H7 (cell line): ENCODE measurements around the gene PCDHGB4. TPM values are rescaled to one million over a fixed set of nuclear protein-coding genes. Genes with fewer than 3 reads are reported as not detected.
A peak's percentile ranks its signal among the peaks of the same experiment; 100 is the strongest.
"Not testable (repeated sequence)": the region's sequence is repeated elsewhere in the genome, so short reads cannot be mapped to it uniquely, and the experiment has no call there.

ENCODE experiments used
- DNase-seq: peaks from one replicate; pipeline ENCODE4 v3.0.0; 2012
- H3K27me3 ChIP-seq: 2 replicates; pipeline ENCODE4 v1.6.0; 2011; ENCODE audit warnings: mild to moderate bottlenecking, low read length; ENCODE audit not compliant: control insufficient read depth, insufficient read depth
- H3K36me3 ChIP-seq: replicated peaks from 2 replicates; pipeline ENCODE4 v1.5.1; 2011; ENCODE audit warnings: low read length; ENCODE audit not compliant: control insufficient read depth, insufficient read depth
- H3K4me3 ChIP-seq: 2 replicates; pipeline ENCODE4 v1.5.1; 2011; ENCODE audit warnings: low read depth, mild to moderate bottlenecking, control low read depth, low read length, moderate library complexity; ENCODE audit not compliant: insufficient read depth
- total RNA-seq: library from RNA; depleted of rRNA; stranded (reverse); fragments of >200 nt; shearing (Covaris generic); gene quantifications from 2 replicates; pipeline ENCODE4 v1.2.3, GENCODE V29; 2014

The PCDHGB4 gene
- total RNA-seq, 1 experiment from 2014 or later: 0.66 TPM

DNA sequence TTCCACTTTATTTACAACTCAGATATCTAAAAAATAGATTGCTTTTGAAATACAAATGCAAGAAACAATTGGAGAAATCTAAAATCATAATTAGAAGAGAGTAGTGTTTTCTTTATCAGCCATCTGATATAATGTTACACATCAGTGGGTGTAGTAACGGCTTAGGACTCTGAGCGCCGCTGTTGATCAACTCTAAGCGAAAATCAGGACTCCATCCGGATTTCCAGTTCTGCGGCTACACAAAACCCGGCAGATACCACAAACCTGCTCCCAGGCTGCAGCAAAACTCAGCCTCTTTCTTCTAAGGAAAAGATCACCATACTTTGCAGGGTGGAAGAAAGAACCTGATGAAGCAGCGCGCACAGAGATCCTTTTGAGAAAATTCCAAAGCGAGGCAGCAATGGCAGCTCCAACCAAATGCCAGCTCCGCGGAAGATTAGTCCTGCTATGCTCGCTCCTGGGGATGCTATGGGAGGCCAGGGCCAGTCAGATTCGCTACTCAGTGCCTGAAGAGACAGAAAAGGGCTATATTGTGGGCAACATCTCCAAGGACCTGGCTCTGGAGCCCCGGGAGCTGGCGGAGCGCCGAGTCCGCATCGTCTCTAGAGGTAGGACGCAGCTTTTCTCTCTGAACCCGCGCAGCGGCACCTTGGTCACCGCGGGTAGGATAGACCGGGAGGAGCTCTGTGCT lies 15.2 kb downstream of the PCDHGB4 start, which contains the start of gene PCDHGA9:
TSS of gene PCDHGA9 (plus strand) at position 226 of the 691 bp plus-strand sequence. CDS start at position 401, 175 bp downstream.
- Histone ChIP-seq H3K27me3 (no peaks in the 10 kb centered on the region), H3K4me3 (no peak within 1 kb of the TSS), H3K36me3 (no peaks in the 10 kb centered on the region)
- DNase-seq: peak; percentile 78

DNA sequence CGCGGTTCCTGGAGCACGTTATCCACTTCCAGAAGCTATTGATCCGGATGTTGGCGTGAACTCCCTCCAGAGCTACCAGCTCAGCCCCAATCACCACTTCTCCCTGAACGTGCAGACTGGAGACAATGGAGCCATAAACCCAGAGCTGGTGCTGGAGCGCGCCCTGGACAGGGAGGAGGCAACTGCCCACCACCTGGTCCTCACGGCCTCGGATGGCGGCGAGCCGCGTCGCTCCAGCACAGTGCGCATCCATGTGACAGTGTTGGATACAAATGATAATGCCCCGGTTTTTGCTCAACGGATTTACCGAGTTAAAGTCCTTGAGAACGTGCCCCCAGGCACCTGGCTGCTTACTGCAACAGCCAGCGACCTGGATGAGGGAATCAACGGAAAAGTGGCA lies 15.9 kb downstream of the PCDHGB4 start:
- H3K36me3 ChIP-seq: no peaks in the 10 kb centered on the region
- DNase-seq: no peak
- H3K27me3 ChIP-seq: no peaks in the 10 kb centered on the region; the same call in 1 of the 2 replicates
- H3K4me3 ChIP-seq: no peak overlapping the region

GRCh38 chr5:141407790-141408505 lies 20.4 kb downstream of the PCDHGB4 start, which contains the start of gene PCDHGB6:
TSS of gene PCDHGB6 (plus strand) at chr5:141408021. CDS start at chr5:141408203, 182 bp downstream.
- H3K36me3 ChIP-seq, H3K27me3 ChIP-seq: not testable (repeated sequence)
- DNase-seq: peak; percentile 91
- H3K4me3 ChIP-seq: peak within 1 kb of the TSS; percentile 61

DNA sequence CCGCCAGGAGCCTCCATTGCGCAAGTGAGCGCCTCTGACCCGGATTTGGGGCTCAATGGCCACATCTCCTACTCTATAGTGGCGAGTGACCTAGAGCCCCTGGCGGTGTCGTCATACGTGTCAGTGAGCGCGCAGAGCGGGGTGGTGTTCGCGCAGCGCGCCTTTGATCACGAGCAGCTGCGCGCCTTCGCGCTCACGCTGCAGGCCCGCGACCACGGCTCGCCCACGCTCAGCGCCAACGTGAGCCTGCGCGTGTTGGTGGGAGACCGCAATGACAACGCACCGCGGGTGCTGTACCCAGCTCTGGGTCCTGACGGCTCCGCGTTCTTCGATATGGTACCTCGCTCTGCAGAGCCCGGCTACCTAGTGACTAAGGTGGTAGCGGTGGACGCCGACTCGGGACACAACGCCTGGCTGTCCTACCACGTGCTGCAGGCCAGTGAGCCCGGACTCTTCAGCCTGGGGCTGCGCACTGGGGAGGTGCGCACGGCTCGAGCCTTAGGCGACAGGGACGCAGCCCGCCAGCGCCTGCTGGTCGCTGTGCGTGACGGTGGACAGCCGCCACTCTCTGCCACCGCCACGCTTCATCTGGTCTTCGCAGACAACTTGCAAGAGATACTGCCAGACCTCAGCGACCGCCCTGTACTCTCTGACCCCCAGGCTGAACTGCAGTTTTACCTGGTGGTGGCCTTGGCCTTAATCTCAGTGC lies 22.3 kb downstream of the PCDHGB4 start:
- H3K36me3 ChIP-seq: no peaks in the 10 kb centered on the region
- no peak overlapping the region for H3K4me3 ChIP-seq

GRCh38 chr5:141411575-141411974 lies 24.1 kb downstream of the PCDHGB4 start:
- no peaks in the 10 kb centered on the region for H3K36me3 ChIP-seq
- DNase-seq: no peak
- H3K4me3 ChIP-seq: no peak overlapping the region
- peaks cover 2% of the 10 kb centered on the region for H3K27me3 ChIP-seq

More for the DNA sequence above, 22.3 kb downstream of the PCDHGB4 start:
- peaks cover 2% of the 10 kb centered on the region for H3K27me3 ChIP-seq
- no peak for DNase-seq

DNA sequence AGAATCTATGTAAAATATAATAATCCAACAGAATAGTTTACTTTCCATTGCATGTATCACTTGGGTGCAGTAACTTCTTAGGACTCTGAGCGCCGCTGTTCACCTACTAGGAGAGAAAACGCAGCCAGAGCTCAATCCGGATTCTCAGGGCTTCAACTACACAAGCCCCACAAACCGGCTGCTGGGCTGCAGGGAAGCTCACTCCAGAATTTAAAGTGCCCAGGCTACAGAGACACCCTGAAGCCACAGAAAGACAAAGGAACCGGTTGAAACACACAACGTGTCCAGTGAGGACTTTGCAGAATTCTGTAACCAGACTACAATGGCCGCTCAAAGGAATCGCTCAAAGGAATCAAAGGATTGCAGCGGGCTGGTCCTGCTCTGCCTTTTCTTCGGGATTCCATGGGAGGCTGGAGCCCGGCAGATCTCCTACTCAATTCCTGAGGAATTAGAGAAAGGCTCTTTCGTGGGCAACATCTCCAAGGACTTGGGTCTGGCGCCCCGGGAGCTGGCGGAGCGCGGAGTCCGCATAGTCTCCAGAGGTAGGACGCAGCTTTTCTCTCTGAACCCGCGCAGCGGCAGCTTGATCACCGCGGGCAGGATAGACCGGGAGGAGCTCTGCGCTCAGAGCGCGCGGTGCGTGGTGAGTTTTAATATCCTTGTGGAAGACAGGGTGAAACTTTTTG lies 25.5 kb downstream of the PCDHGB4 start, which contains the start of gene PCDHGA10:
TSS of gene PCDHGA10 (plus strand) at position 134 of the 686 bp plus-strand sequence. CDS start at position 323, 189 bp downstream.
- peak; percentile 89 for DNase-seq

DNA sequence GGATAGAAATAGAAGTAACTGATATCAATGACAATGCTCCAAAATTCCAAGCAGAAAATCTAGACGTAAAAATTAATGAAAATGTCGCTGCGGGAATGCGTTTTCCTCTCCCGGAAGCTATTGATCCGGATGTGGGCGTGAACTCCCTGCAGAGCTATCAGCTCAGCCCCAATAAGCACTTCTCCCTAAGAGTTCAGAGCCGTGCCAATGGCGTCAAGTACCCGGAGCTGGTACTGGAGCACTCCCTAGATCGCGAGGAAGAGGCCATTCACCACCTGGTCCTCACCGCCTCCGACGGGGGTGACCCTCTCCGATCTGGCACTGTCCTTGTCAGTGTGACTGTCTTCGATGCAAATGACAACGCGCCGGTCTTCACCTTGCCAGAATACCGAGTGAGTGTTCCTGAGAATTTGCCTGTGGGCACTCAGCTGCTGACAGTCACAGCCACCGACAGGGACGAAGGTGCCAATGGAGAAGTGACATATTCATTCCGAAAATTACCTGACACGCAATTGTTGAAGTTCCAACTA lies 26.1 kb downstream of the PCDHGB4 start:
- peaks cover 7% of the 10 kb centered on the region for H3K27me3 ChIP-seq
- DNase-seq: peak; percentile 79
- H3K36me3 ChIP-seq: no peaks in the 10 kb centered on the region
- peak overlapping the region; percentile 41; the same call in 1 of the 2 replicates for H3K4me3 ChIP-seq

More for the DNA sequence above, 25.5 kb downstream of the PCDHGB4 start, which contains the start of gene PCDHGA10:
- Histone ChIP-seq H3K27me3 (peaks cover 2% of the 10 kb centered on the region), H3K36me3 (no peaks in the 10 kb centered on the region), H3K4me3 (peak within 1 kb of the TSS; percentile 41; the same call in 1 of the 2 replicates)

GRCh38 chr5:141414548-141415274 lies 27.2 kb downstream of the PCDHGB4 start:
- not testable (repeated sequence) for DNase-seq, H3K4me3 ChIP-seq, H3K36me3 ChIP-seq
- H3K27me3 ChIP-seq: peaks cover 10% of the 10 kb centered on the region

- peaks cover 11% of the 10 kb centered on the region for H3K27me3 ChIP-seq
- H3K36me3 ChIP-seq, H3K4me3 ChIP-seq, DNase-seq: not testable (repeated sequence)
Observed at GRCh38 chr5:141415275-141415618, 27.7 kb downstream of the PCDHGB4 start.

DNA sequence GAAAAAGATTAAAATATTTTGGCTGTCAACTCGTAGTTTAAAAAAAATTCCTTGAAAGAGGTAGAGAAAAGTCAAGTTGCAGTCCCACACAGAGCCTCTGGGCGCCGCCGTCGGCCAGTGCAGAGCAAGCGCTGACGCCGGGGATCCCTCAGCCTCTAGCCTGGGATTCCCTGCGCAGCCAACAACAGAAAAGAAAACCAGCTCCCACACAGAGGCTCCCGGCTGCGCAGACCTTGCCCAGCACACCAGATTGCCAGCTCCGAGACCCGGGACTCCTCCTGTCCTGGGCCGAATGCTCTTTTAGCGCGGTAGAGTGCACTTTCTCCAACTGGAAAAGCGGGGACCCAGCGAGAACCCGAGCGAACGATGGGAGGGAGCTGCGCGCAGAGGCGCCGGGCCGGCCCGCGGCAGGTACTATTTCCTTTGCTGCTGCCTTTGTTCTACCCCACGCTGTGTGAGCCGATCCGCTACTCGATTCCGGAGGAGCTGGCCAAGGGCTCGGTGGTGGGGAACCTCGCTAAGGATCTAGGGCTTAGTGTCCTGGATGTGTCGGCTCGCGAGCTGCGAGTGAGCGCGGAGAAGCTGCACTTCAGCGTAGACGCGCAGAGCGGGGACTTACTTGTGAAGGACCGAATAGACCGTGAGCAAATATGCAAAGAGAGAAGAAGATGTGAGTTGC lies 30.1 kb downstream of the PCDHGB4 start, which contains the start of gene PCDHGB7:
TSS of gene PCDHGB7 (plus strand) at position 184 of the 679 bp plus-strand sequence. CDS start at position 367, 183 bp downstream.
- not testable (repeated sequence) for H3K36me3 ChIP-seq
- peak; percentile 91 for DNase-seq
- peak within 1 kb of the TSS; percentile 61 for H3K4me3 ChIP-seq
- peaks cover 11% of the 10 kb centered on the region for H3K27me3 ChIP-seq

- Histone ChIP-seq H3K36me3 (no peaks in the 10 kb centered on the region), H3K27me3 (peaks cover 11% of the 10 kb centered on the region), H3K4me3 (no peak overlapping the region)
- no peak for DNase-seq
Observed at GRCh38 chr5:141419074-141419880, 31.8 kb downstream of the PCDHGB4 start.

- peak within 1 kb of the TSS; percentile 39; the same call in 1 of the 2 replicates for H3K4me3 ChIP-seq
- H3K36me3 ChIP-seq: no peaks in the 10 kb centered on the region
- H3K27me3 ChIP-seq: peaks cover 11% of the 10 kb centered on the region
- peak; percentile 81 for DNase-seq
Observed at GRCh38 chr5:141420855-141421488, 33.5 kb downstream of the PCDHGB4 start, which contains the start of gene PCDHGA11. TSS of gene PCDHGA11 (plus strand) at chr5:141421051. CDS start at chr5:141421228, 177 bp downstream.
